K562 (cell line): ENCODE results near the gene FBXO36. TPM values are rescaled to one million over a fixed set of nuclear protein-coding genes. Genes with fewer than 3 reads are reported as not detected.

Experiments
- ARID2 ChIP-seq: fragments of 450-650 bp; IDR thresholded peaks from 2 replicates; pipeline ENCODE4 v1.6.1; 2017; ENCODE audit warnings: antibody characterized with exemption, mild to moderate bottlenecking
- BCL6 ChIP-seq: fragments of 250-450 bp; sonication (Bioruptor Pico); IDR thresholded peaks from 2 replicates; pipeline ENCODE4 v1.4.0; 2020
- BRCA1 ChIP-seq, 2 experiments: fragments of 450-650 bp in 1 of 2; sonication (generic) in 1 of 2; formaldehyde crosslinking in 1 of 2; IDR thresholded peaks; 2 replicates each; pipeline versions ENCODE4 v1.5.0 to v1.6.1; 2017 to 2020; ENCODE audit warnings: mild to moderate bottlenecking in 1 of 2, missing genetic modification reagents in 1 of 2
- BRD9 ChIP-seq: fragments of 450-650 bp; IDR thresholded peaks from 2 replicates; pipeline ENCODE4 v1.6.1; 2018; ENCODE audit warnings: low read depth; ENCODE audit not compliant: partially characterized antibody
- BRF1 ChIP-seq: IDR thresholded peaks from 3 replicates; pipeline ENCODE4 v1.6.1; 2011; ENCODE audit warnings: borderline replicate concordance, mild to moderate bottlenecking; ENCODE audit not compliant: insufficient read length; ENCODE audit errors: extremely low read depth
- E2F6 ChIP-seq, 2 experiments: IDR thresholded peaks; 2 replicates each; pipeline ENCODE4 v1.6.1; 2011; ENCODE audit warnings: borderline replicate concordance in 1 of 2, control low read depth in 1 of 2, low read depth in 1 of 2, low read length in 1 of 2, mild to moderate bottlenecking in 1 of 2, mixed read lengths in 1 of 2, moderate library complexity in 1 of 2; ENCODE audit not compliant: insufficient read depth in 1 of 2, insufficient read length in 1 of 2, poor library complexity in 1 of 2, severe bottlenecking in 1 of 2; ENCODE audit errors: extremely low read depth in 1 of 2
- FOXM1 ChIP-seq, 2 experiments: fragments of 450-650 bp in 1 of 2; sonication (generic) in 1 of 2; formaldehyde crosslinking in 1 of 2; IDR thresholded peaks; 2 replicates each; pipeline versions ENCODE4 v1.6.1 to v1.9.0; 2017 to 2022; ENCODE audit warnings: low read depth in 2 of 2, mild to moderate bottlenecking in 2 of 2, missing genetic modification reagents in 1 of 2, moderate library complexity in 1 of 2
- ID3 ChIP-seq, 2 experiments: fragments of 250-450 bp in 1 of 2; fragments of 450-650 bp in 1 of 2; sonication (Bioruptor Pico) in 1 of 2; IDR thresholded peaks; 2 replicates each; pipeline versions ENCODE4 v1.6.1 to v1.8.0; 2016 to 2021; ENCODE audit warnings: mild to moderate bottlenecking in 2 of 2, moderate library complexity in 2 of 2, missing compliant biosample characterization in 1 of 2, missing genetic modification characterization in 1 of 2
- KDM1A ChIP-seq, 2 experiments: fragments of 450-650 bp; IDR thresholded peaks; 2 replicates each; pipeline ENCODE4 v1.6.1; 2016; ENCODE audit warnings: mild to moderate bottlenecking in 2 of 2
- LARP7 ChIP-seq: fragments of 450-650 bp; IDR thresholded peaks from 2 replicates; pipeline ENCODE4 v1.6.1; 2016
- LEF1 ChIP-seq: fragments of 450-650 bp; IDR thresholded peaks from 2 replicates; pipeline ENCODE4 v1.6.1; 2016; ENCODE audit warnings: mild to moderate bottlenecking
- MEF2A ChIP-seq: IDR thresholded peaks from 2 replicates; pipeline ENCODE4 v1.6.1; 2011; ENCODE audit warnings: low read depth, mild to moderate bottlenecking, low read length, moderate library complexity; ENCODE audit not compliant: control insufficient read depth
- POLR3A ChIP-seq: IDR thresholded peaks from 2 replicates; pipeline ENCODE4 v1.6.1; 2011; ENCODE audit warnings: borderline replicate concordance, mild to moderate bottlenecking, moderate library complexity; ENCODE audit not compliant: insufficient read length, insufficient read depth; ENCODE audit errors: extremely low read depth
- RBM15 ChIP-seq: fragments of 200-400 bp; formaldehyde crosslinking; IDR thresholded peaks from 2 replicates; pipeline ENCODE4 v1.6.1; 2018; ENCODE audit warnings: mild to moderate bottlenecking, low read length, moderate library complexity; ENCODE audit not compliant: insufficient read depth
- TCF3 ChIP-seq: sonication (generic); formaldehyde crosslinking; IDR thresholded peaks from 2 replicates; pipeline ENCODE4 v1.4.0; 2020; ENCODE audit warnings: mild to moderate bottlenecking, missing genetic modification reagents
- WHSC1 ChIP-seq: IDR thresholded peaks from one replicate; pipeline ENCODE4 v1.6.1; 2012; ENCODE audit warnings: low read length, control low read depth, inconsistent platforms
- ZBTB11 ChIP-seq, 3 experiments: fragments of 200-800 bp in 1 of 3; fragments of 250-450 bp in 1 of 3; fragments of 450-650 bp in 1 of 3; sonication (Bioruptor Pico) in 1 of 3; sonication (Bioruptor generic) in 1 of 3; formaldehyde crosslinking in 1 of 3; IDR thresholded peaks; 2 replicates each; pipeline versions ENCODE4 v1.6.1 to v1.8.0; 2016 to 2022; ENCODE audit warnings: mild to moderate bottlenecking in 2 of 3, missing genetic modification characterization in 2 of 3, missing compliant biosample characterization in 1 of 3, moderate library complexity in 1 of 3
- ZBTB34 ChIP-seq: fragments of 250-450 bp; sonication (Bioruptor Pico); IDR thresholded peaks from 2 replicates; pipeline ENCODE4 v1.8.0; 2021; ENCODE audit warnings: mild to moderate bottlenecking, moderate library complexity
- ZNF3 ChIP-seq: fragments of 250-450 bp; sonication (Bioruptor Pico); IDR thresholded peaks from 2 replicates; pipeline ENCODE4 v1.5.0; 2021; ENCODE audit warnings: mild to moderate bottlenecking, moderate library complexity
- ZNF507 ChIP-seq: conservative IDR thresholded peaks from 2 replicates; pipeline ENCODE4 v1.6.1; 2017; ENCODE audit warnings: missing genetic modification characterization, missing compliant biosample characterization
- ZNF75A ChIP-seq: fragments of 450-650 bp; formaldehyde crosslinking; IDR thresholded peaks from 2 replicates; pipeline ENCODE4 v1.4.0; 2020; ENCODE audit warnings: mild to moderate bottlenecking
- polyA plus RNA-seq, 8 experiments: library from polyadenylated mRNA; depleted of rRNA in 4 of 8; stranded (reverse) in 5 of 8; unstranded in 3 of 8; fragments of >200 nt; fragmentation: Nextera tagmentation in 2 of 8; fragmentation: Illumina TruSeq in 1 of 8; extraction: Ambion mirVana in 2 of 8; extraction: Trizol in 1 of 8; gene quantifications; 2 replicates each; pipeline versions ENCODE4 v1.2.1 to v1.2.3, GENCODE V29; 2011 to 2014; ENCODE audit warnings: inconsistent platforms in 1 of 8, missing spikeins in 1 of 8
- total RNA-seq, 7 experiments: library from RNA; depleted of rRNA in 6 of 7; stranded (reverse); fragments of >200 nt in 6 of 7; fragmentation: Illumina TruSeq in 2 of 7; extraction: Trizol in 2 of 7; gene quantifications; 2 replicates each; pipeline versions ENCODE4 v1.2.1 to v1.2.3, GENCODE V29; 2011 to 2021; ENCODE audit warnings: low replicate concordance in 1 of 7

The FBXO36 gene
- total and polyA plus RNA-seq, 9 of the 15 experiments (the other 6 are each of a cell fraction or from before 2014, with no cell fraction given), result 0.40 to 0.91 (median 0.58) TPM

GRCh38 chr2:230012267-230012884, 90.1 kb downstream of the FBXO36 start (continued):
- no peak for TF ChIP-seq BRCA1 (IDR thresholded peaks at IDR 0.05)
- TF ChIP-seq BRCA1 (CRISPR knock-in tag; IDR thresholded peaks at IDR 0.05), result no peak
- no peak for TF ChIP-seq ZBTB34 (CRISPR knock-in tag)
- no peak for TF ChIP-seq ZNF75A (CRISPR knock-in tag)
- no peak for TF ChIP-seq BCL6
- TF ChIP-seq ARID2, result no peak
- no peak for TF ChIP-seq ID3 (CRISPR knock-in tag; IDR thresholded peaks at IDR 0.05)
- 0 out of 2 replicates have a peak, but pooled peaks have one; percentile 28 for TF ChIP-seq ID3 (tag; IDR thresholded peaks at IDR 0.05)
- peak in 1 of 2 experiments; percentile 67 for TF ChIP-seq E2F6 (IDR thresholded peaks at IDR 0.05; ENCODE audit: borderline replicate concordance in 1 of 2, extremely low read depth in 1 of 2, insufficient read depth in 1 of 2, insufficient read length in 1 of 2, low read depth in 1 of 2, low read length in 1 of 2, poor library complexity in 1 of 2, severe bottlenecking in 1 of 2)
- TF ChIP-seq POLR3A, result no peak
- 0 out of 2 replicates have a peak, but pooled peaks have one; percentile 43 for TF ChIP-seq LEF1
- TF ChIP-seq RBM15, result no peak
- TF ChIP-seq FOXM1 (IDR thresholded peaks at IDR 0.05; ENCODE audit: low read depth), result peak; percentile 54; the same call in 1 of the 2 replicates
- TF ChIP-seq FOXM1 (CRISPR knock-in tag; IDR thresholded peaks at IDR 0.05; ENCODE audit: low read depth), result no peak
- TF ChIP-seq MEF2A, result no peak
- no peak for TF ChIP-seq ZNF507 (tag)
- TF ChIP-seq TCF3 (CRISPR knock-in tag), result peak; percentile 90
- TF ChIP-seq BRD9, result no peak
- TF ChIP-seq WHSC1, result no peak
- no peak for TF ChIP-seq BRF1
- no peak for TF ChIP-seq ZNF3 (CRISPR knock-in tag)
- no peak for TF ChIP-seq KDM1A (IDR thresholded peaks at IDR 0.05)
- TF ChIP-seq ZBTB11 (CRISPR knock-in tag; IDR thresholded peaks at IDR 0.05), result no peak
- no peak for TF ChIP-seq LARP7
